Epidermal melanocyte (primary cell): ENCODE measurements around the gene MDFIC.

Experiments used
- DNase-seq: peaks from one replicate; pipeline ENCODE4 v3.0.0; 2011; ENCODE audit warnings: low spot score; ENCODE audit not compliant: insufficient read length

MDFIC gene

DNA sequence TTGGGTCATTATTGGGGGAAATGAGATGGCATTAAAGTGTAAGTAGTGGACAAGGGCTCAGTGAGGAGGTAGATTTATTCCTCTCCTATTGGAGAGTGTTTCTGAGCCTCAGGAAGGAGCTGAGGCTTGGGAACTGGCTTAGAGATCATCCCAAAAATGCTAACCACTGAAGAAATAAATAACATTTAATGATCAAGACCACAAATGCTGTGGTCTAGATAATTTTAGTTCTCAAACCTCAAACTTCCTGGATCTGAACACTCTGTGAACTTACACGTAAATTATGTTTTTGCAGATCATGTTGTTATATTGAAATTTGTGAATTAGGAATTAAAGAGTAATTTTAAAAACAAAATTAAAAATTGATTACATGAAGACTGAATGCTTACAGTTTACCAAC lies 27.3 kb downstream of the MDFIC start:
- DNase-seq = no peak

DNA sequence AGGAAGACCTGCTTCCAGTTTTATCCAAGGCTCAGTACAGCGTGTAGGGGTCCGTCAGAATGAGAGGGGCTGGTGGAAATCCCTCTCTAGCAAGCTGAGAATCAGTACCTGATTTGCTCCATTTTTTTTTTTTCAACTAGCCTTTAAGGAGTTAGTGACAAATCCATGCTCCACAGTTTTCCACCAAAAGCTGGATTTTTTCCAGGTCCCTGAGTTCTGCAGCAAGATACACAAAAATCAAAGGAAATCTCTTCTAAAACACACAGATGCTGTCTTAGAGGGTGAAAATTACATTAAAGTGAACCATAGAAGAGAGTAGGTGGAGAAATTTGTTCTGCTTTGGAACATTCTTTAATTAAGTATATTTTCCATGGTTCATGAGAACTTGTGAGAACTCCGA lies 30.4 kb downstream of the MDFIC start:
- no peak for DNase-seq

DNA sequence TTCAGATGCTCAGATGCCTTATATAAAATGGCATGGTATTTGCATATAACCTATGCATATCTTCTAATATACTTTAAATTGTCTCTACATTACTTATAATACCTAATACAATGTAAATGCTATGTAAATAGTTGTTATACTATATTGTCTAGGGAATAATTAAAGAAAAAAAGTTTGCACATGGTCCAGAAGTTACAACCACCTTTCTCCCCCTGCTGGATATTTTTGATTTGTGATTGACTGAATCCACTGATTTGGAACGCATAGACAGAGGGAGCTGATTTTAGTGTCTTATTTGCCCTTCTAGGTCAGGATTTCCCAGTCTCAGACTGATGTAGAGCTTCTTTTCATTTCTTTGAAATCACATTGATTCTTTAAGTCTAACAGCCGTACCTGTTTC lies 31.8 kb downstream of the MDFIC start:
- no peak for DNase-seq

DNA sequence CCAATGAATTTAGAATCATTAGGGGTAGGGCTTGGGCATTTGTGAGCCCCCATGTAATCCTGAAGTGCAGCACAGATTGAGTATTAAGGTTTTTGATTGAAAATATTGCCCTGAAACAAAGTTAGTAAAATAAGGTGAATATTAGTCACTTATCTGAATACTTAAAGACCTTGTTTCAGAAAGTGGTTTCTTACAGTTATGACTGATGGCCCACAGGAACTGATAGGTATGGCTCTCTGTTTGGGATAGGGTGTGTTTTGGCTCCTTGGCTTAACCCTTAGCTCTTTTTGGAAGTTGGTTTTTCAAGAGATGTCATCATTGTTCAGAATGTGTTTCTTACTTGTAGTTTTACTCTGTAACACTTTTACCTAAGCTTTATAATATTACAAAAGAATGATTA lies 34.8 kb downstream of the MDFIC start:
- DNase-seq = no peak

DNA sequence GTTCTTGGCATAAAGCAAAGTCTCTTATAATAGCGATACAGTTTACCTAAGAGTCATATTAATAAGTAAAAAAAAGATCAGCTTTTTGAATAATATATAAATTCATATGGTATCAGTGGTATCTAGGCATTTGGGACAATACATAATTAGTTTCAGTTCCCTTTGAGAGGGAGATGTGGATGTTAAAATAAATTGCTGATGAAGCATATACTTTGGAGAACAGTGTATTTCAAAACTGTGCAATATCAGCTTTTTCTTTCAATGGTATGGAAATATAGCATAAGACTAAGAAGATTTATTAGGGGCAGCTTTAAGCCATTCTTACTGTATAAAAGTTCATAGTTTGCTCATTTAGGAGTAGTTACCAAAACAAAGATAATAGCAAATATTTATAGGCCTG lies 35.5 kb downstream of the MDFIC start:
- DNase-seq = no peak

DNA sequence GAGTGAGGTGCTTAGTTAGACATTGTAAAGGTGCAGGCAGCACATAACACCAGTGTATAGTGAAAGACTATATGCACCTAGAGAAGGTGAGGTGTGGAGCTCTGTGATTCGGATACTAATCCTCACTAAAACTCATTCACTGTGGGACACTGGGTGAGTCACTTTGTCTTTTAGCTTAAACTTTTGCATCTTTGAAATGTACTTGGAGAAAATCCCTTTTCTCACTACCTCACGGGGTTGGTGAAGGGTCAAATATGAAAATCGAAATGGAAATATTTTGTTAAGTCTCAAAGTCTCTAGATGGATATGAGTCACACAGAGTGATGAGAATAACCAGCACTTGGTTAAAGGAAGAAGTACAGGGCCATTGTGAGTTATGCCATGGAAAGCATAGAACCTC lies 38.0 kb downstream of the MDFIC start:
- no peak for DNase-seq

DNA sequence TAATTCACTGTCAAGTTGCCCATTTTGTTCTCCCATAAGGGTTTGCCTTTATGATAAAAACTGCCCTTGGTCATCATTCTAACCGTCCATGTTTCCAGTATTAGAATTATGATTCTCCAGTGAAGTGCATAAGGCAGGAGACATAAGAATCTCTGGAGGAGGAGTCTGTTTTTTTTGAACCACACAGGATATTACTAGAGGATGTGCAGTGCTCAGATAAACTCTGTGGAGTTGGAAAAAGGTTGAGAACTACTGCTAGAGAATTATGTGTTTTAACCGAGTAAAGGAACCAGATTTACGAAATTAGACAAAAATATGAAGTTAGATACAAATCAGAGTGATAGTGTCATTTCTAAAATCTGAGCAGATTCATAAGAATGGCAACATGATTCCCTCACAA lies 40.5 kb downstream of the MDFIC start:
- no peak for DNase-seq

DNA sequence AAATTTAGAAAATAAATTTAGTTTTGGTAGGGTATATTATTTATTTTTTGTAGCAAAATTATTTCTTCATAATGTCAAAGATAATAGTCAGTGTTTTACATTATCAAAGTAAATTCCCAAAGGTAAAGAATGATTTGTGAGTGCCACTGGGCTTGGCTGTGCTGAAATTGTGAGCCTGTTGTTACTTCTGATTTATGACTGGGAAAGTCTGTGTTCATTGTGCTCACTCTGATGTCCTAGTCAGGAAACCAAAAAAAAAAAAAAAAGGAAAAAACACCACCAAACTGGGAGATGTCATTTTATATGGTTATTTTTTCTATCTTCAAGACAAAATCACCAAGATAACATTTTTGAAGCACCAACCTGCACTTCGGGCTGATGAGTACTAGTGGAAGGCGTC lies 44.3 kb downstream of the MDFIC start:
- no peak for DNase-seq

DNA sequence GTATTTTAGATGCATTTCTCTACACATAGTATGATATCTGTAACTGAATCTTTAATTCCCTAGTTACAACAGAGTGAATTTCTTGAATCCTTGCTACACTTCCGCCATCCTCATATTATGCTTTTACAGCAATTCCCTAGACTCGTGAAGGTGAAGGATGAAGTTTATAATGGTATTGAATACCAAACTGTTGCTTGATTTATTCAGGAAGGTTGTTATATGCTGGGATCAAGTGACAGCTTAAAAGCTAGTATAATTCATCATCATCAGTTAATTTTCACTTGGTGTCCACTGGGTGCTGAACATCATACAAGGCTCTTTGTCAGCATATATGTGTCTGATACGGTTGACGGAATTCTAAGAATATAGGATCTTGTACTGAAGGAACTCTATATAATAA lies 47.2 kb downstream of the MDFIC start:
- DNase-seq = no peak

DNA sequence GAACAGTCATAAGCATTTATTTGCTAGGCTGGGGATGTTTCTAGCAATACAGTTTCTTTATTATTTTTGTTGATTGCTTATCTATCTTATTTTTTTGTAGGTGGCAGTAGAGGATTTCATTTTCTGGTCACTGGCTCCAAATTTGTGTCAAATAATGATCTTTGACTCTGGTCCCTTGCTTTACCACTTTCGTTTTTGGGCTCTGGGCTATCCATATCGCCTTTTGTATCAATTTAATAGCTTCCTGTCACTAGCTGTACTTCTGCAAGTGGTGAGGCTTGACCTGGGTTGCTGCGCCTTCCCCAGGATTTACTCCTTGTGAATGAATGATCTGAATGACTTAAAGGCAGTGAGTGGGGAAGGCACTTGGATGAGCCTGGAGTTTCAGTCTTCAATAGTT lies 48.4 kb downstream of the MDFIC start:
- DNase-seq = no peak

DNA sequence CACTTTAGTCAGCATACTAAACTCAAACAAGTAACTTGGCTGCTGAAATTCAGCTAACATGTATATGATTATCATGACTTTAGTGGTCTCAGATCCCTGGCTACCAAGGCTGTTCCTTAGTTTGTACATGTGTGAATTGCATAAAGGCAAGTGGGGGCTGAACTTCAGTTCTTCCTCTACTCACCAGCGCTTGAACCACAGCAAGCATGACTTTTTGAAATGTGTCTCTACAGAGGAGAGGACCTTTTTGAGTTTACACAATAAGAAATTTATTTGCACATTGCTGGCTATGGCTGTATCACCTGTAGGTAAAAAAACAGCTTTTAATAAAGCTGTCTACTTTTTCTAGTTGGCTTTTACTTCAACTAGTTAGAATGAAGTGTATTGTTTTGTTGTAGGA lies 48.8 kb downstream of the MDFIC start:
- DNase-seq = no peak

DNA sequence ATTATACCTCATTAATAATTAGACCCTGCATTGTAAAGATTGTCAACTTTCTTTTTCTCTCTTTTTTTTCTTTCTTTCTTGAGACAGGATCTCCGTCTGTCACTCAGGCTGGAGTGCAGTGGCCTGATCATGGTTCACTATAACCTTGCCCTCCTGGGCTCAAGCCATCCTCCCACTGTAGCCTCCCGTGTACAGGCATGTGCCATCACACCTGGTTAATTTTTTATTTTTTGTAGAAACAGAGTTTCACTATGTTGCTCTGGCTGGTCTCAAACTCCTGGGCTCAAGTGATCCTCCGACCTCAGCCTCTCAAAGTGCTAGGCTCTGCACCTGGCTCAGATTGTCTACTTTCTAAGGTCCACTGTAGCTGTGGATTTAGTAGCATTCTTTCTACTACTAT lies 50.7 kb downstream of the MDFIC start:
- DNase-seq = no peak

DNA sequence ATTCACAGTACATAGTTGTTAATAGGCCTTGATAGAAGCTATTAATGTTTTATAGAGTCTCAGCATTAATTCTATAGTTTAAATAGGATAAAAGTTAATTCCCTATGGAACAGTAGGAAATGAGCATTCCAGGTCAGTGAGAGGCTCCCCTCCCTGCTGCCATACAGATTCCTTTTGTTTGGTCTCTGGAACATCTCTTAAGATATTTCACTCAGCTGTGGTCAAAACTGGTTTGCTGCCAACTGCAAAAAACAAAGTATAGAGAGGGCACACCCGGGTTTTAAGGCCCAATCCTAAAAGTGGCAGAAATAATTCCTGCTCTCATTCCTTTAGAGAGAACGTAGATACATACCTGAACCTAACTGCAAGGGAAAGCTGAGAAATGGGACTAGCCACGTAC lies 51.3 kb downstream of the MDFIC start:
- peak; percentile 61 for DNase-seq

DNA sequence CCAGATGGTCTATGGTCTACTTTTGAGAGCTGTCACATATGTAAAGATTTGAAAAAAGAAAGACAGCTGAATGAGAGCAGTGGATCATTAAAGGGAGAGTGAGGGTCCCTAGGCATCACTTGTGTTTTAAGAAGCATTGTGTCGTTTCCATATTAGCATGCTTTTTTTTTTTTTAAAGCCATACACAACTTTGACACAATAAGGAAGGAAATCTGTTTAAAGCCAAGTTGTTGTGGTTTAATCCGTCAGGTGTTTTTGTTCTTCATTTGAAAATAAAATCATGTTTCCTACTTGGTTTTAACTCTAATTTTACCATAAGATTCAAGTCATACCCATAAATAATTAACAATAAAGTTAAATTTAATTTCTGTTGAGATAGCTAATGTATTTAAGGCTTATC lies 53.5 kb downstream of the MDFIC start:
- DNase-seq = no peak

DNA sequence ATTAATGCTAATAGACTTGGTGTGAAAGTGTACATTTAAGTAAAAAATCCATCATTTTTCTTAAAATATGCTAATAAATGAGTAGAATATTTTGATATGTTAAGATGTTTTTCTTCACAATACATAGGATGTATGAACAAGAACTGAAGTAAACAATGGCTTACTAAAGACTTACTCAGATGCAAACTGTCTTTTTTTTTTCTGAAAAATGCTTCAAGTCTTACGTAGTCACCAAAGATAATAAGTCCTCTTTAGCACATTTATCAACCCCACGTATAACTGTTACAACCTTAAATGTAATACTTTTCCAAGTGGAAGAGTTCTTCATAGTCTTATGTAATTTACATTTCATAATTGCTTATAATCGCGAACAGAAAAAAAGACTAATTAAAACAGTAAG lies 54.8 kb downstream of the MDFIC start:
- DNase-seq = no peak

DNA sequence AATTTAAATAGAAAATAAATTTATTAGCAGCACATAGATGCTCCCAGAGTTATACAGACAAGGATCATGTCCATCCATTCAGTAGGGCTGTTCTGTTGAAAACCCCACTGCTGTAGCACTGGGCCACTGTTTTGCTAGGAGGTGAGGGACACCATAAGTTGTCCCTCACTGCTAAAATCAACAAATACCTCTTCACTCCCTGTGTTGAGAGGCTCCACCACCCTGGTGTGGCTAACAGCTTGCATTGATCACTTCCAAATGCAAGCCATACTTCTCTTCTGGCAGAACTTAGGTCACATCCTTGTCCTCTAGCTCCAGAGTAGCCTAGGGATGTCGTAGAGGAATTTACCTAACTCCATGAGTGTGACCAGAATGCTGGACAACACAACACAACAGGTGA lies 55.4 kb downstream of the MDFIC start:
- no peak for DNase-seq

DNA sequence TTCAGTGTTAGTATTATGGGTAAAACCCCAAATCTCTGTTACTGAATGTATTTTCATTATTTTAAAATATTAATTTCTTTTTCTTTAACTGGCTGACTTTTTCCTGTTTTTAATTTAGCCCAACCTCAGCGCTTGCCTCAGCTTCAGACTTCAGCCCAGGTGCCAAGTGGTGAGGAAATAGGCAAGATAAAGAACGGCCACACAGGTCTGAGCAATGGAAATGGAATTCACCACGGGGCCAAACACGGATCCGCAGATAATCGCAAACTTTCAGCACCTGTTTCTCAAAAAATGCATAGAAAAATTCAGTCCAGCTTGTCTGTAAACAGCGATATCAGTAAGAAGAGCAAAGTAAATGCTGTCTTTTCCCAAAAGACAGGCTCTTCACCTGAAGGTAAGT lies 57.5 kb downstream of the MDFIC start:
- no peak for DNase-seq

DNA sequence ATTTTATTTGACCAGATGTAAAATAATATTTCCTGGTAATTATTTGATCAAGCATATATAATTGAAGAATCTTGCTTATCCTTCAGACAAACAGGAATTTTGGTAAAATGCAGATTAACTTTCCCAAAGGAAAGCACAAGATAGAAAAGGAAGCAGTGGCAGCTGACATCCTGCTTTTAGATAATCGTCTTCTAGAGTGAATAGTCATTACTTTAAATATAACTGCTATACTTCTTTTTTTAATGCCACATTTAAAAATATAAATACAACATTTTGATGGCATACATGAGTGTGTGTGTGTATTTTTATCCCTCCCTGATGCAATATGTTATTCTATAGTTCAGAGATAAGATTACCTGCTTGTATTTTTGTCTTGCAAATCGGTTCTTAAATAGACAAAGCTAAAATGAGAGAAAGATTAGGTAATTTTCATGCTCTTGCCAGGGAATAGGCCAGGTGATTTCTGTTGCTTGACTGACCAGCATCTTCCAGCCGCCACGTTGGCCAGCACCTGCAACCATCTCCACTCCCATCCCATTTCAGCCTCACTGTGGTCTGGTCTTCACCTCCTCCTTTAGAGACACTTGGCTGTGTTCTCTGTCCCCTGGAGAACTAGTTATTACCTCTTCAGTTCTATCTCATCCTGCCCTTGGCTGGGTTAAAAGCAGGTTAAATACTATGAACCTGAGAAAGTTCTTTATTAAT lies 58.1 kb downstream of the MDFIC start:
- no peak for DNase-seq

DNA sequence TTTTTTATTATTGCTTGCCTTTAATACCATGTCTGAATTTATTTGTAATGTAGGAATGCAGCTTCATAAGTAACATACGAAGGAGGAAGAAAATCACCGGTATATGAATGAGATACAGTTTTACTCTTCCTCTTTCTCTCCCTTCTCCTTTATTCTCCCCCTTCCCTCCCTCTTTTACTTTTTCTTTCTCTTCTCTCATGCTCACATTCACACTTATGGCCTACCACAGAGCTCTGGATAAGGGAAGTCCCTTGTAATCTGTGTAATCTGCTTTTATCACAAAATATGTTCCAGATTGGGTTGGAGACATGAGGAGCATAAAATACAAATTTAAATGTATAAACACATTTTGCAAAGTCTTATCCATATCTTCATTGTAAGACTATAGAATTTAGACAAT lies 59.4 kb downstream of the MDFIC start:
- no peak for DNase-seq

DNA sequence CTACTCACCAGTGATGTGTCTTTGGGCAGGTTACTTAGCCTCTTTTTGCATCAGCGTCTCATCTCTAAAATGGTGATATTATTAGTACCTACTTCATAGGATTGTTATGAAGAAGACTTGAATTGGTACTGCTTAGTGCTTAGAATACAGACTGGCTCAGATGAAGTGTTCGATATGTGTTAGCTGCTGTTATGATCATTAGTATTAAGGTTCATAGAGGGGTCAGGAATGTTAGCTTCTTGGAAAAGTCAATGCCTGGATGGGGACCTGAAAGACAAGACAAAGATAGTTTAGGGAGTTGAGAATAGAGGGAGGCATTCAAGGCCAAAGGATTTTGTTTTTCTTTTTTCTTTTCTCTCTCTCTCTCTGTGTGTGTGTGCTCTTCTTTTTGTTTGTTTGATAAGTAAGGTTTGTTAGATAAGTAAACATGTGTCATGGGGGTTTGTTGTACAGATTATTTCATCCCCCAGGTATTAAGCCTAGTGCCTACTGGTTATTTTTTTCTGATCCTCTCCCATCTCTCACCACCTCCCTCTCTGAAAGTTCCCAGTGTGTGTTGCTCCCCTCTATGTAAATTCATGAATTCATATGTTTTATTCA lies 63.3 kb downstream of the MDFIC start:
- DNase-seq = no peak

DNA sequence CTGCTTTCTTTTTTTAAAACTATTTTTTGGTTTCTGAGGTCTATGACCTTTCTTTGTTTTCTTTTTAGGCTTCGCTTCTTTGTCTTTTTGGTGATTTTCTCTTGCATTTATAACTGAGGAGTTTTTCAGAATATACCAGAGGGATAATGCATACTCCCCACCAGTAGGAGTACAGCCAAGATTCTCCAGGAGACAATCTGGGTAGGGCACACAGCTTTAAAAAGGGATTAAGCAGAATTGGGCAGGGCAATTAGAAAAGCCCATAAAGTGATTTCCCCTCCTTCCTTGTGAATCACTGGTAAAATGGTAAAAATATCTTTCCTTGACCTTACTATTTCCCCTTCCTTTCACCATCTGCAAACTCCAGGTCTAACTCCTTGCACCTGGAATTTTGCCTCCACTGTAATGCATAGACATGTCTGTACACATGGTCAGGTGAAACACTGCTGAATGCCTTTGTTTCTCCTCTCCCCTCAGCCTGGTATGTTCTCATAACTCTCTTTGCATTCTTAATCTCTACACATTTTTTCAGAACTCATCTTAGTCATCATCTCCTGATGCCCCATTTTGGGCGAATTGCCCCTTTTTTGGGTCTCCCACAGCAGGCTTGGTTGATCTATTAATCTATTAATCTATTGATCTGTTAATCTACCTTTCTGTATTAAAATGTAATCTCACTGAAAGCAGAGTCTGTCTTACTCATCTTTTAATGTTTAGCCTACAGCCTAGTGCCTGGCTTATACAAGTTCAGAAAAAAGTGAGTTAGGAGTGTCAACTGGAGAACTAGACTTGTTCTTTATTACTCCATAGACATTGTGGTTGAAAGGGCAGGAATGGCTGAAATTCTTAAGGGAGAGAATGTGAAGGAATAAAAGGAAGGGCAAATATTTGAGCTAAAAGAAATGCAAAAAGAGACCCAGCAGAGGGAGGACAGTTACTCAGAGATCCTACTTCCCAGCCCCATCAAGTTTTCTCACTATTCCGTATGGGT lies 64.6 kb downstream of the MDFIC start:
- no peak for DNase-seq

DNA sequence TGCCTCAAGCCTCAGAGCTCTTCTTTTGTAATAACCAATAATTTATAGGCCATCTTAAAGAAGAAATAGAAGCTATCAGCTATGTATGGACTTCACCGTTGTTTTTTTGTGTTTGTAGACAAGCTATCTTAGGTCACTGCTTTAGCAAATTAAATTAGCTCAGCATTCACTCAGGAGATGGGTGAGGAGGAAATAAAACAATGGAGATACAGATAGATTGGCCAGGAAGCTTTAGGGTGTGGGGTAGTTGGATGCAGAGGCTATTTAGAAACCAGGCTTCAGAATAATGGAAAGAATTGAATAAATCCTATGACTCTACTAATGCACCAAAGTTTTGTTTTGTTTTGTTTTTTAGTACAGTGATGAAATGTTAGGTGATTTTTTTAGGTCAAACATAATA lies 66.1 kb downstream of the MDFIC start:
- DNase-seq = no peak
